HG02870 (cell line): ENCODE data around the gene C3orf49.

Source experiments
- ATAC-seq: cut with Tn5 transposase; IDR thresholded peaks from one replicate; pipeline ENCODE4 v1.9.1; 2021; ENCODE audit warnings: mild to moderate bottlenecking, moderate library complexity; ENCODE audit not compliant: unreplicated experiment

Gene C3orf49

DNA sequence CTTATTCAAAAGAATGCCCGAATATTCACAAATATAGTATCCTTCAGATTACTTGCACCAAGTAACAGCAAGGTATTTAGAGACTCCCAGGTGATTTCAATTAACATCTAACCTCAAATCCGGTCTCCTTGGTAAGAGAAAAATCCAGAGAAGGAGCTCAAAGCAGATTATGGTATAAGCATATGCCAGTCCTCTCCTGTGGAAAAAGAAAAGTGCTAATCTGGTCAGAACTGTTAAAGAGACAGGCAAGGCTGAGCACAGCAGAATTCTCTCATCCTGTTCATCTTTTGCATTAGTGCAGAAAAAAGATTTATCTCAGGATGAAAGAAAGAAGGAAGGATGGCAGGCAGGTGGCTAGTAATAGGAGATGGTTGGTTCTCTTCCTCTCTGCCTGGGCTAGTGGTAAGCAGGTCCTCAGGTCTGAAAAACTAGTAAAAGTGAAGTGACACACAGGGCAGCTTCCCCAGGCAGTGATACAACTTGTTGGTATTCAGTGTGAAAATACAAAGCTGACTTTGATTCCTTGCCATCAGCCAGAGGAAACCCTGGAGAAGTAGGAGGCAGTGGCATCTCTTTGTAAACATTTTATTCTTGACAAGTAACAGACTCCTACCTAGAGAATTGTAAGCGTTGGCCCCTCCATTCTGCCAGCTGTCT is 58.8 kb downstream of the C3orf49 start:
- ATAC-seq = no peak

DNA sequence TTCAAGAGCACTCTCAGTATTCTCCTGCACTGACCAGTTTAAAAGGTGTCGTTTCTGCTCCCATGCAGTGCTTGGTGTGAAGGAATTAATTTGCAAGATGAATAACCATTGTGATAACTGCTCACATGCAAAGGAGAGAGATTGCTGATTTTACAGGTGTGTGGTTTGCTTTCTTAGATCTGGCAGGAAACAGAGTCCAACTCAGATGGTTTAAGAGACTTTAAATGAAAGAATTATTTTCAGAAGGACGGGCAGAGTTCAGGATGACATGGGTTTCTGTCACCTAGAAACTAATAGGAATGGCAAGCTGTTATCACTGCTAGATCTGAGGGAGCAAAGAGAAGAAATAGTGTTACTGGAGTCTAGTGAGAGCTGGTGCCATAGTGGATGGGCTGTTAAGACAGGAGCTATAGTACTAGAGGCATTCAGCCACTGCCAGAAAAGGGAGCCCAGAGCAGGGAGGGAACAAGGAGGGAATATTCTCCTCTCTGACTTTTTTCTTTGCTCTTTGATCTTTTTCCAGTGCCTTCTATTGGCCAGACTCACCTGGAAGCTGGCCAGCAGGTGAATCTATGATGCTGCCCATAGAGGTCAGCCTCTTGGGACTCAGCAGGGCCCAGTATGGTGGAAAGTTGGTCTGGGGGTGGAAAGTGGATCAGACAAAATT is 59.4 kb downstream of the C3orf49 start:
- no peak for ATAC-seq

DNA sequence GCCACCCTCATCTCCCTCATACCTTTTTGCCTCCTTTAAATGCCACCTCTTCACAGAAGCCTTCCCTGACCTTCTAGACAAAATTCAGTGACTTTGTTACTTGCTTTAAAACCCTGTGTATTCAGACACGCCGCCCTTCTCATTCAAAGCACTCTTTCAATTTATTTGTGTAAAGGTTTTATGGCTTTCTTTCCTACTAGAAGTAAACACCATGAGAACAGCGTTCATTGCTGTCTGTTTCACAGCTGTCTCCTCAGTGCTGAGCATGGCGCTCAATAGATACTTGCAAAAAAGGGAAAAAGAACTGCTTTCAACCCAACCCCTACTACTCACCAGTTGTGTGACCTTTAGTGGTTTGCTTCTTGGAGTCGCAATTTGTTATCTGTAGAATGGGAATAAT is 61.6 kb downstream of the C3orf49 start:
- no peak for ATAC-seq

DNA sequence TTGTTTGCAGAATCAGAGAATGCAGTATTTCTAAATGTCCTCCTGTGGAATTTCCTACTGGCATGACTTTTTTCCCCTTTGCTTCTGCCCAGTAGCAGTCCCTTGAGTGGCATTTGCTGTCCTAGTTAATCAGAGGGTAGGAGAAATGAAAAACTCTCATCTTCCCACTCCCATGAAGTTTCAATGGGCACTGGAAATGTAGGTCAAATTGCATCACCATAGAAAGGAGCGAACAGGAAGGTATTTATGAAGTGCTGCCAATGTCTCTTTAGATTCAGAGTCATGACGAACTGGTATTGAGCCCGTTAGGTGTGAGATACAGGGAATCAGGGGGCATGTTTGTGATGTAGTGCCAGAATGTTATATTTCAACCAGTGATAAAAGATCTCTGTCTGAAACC is 67.8 kb downstream of the C3orf49 start:
- no peak for ATAC-seq

DNA sequence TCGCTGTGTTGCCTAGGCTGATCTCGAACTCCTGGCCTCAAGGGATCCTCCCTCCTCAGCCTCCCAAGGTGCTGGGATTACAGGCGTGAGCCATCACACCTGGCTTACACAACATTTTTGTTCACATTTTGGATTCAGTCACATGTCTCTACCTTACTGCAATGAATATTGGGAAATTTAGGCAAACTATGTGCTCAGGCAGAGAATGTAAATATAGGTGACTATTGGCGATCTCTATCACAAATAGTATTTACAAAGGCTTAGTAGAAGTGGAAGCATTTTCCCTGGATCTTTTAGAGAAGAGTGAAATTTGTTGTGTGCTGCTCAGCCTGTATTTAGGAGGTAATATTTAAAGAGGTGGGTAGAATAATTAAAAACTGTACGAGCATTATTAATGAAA is 72.4 kb downstream of the C3orf49 start:
- ATAC-seq = no peak

DNA sequence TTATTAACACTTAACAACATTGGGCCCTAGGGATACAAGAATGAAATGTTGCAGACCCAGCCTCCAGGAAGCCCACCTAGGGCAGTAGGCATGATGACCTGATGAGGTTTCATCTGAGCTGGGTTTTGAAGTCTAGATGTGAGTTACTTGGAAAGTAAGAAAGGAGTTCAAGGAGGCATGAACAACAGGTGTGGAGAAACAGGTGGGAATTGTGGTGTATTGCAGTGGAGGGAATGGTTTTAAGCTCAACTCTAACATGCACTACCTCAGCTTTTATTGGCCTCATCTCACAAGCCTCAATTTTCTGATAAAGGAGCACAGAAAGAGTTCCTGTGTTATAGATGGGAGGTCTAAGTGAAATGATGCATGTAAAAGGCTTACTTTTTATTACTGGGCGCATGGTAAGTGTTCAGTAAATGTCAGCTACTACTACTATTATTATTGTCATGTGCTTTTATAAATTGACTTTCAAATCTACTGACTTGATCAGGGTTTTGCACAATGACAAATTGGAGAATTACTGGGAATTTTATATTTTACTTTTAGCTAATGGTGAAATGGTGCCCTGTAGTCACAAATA is 73.8 kb downstream of the C3orf49 start:
- ATAC-seq = no peak

DNA sequence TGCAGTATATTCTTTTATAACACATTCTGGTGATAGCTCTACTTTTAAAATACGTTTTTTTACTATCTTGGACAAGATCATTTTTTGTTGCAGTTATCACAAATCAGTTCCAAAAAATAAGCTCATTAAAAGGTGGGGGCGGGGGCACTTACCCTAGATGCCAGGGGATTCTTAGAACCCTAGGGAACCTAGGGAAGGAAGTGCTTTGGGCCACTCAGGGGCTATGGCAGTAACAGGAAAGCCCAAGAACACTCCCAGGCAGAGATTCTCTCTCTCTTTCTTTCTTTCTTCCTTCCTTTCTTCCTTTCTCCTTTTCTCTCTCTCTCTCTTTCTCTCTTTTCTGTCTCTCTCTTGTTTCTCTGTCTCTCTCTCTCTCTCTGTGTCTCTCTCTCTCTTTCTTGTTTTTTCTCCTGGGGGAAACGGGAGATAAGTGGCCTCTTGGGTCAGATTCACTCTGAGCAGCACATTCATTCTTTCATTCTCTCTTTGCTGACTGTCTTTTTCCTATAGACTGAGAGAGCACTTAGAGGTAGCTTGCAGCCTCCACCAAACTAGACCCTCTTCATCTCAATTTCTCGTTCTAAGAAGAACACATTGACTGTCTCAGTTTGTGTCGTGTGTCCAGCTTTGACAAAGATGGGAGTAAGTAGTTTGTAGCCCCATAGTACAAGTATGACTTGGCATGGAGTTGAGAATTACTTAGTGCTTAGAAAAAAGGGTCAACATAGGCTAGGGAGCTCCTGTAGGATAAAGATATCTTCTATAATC is 76.5 kb downstream of the C3orf49 start:
- no peak for ATAC-seq

DNA sequence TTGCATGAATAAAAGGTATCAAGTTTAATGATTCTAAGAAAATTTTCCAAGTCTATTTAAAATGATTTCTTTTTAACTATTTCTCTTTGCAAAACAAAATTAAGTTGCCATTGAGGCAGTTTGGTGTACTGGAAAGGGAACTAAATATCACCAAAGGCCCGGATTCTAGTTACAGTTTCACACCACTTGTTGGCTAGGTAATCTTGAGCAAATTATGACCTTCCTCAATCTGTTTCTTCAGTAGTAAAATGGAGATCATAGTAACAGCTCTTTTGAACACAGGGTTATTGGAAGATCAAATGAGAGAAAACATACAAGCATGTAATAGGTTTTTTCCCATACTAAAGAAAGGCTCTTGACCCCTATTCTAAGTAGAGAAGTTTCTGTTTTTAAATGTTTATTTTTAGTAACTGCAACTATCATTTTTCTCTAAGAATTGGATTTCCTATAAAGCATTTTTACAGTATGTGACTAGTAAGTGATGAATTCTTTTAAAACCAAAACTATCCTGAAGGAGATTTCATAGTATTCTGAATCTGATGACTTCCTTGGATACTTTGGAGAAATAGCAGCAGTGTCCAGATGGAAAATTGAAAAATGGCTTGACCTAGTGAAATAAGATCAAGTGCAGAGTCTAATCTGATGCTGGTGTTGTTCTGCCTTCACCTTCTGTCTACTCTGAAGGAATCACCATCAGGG is 77.4 kb downstream of the C3orf49 start:
- peak; percentile 67 for ATAC-seq
